Karpas-422 (cell line): ENCODE measurements around the gene UNC13D. TPM values are rescaled to one million over a fixed set of nuclear protein-coding genes. Genes with fewer than 3 reads are reported as not detected.

Source experiments
- DNase-seq: peaks from one replicate; pipeline ENCODE4 v3.0.0-alpha.2; 2015
- H2AFZ ChIP-seq: fragments of 200-600 bp; sonication (generic); 2 replicates; pipeline ENCODE4 v1.6.1; 2014; ENCODE audit warnings: antibody characterized with exemption, low read length, mixed read lengths
- H3K27ac ChIP-seq: fragments of 200-600 bp; sonication (generic); 2 replicates; pipeline ENCODE4 v1.5.1; 2014; ENCODE audit warnings: mild to moderate bottlenecking, low read length, moderate library complexity
- H3K27me3 ChIP-seq: fragments of 200-600 bp; sonication (generic); 2 replicates; pipeline ENCODE4 v1.6.1; 2014; ENCODE audit warnings: low read length, mixed read lengths
- H3K36me3 ChIP-seq: fragments of 200-600 bp; sonication (generic); 2 replicates; pipeline ENCODE4 v1.6.1; 2014; ENCODE audit warnings: low read length, mixed read lengths; ENCODE audit not compliant: insufficient read depth
- H3K4me1 ChIP-seq: fragments of 200-600 bp; sonication (generic); 2 replicates; pipeline ENCODE4 v1.6.1; 2014; ENCODE audit warnings: mild to moderate bottlenecking, low read length, mixed read lengths
- H3K4me2 ChIP-seq: fragments of 200-600 bp; sonication (generic); 2 replicates; pipeline ENCODE4 v1.6.1; 2014; ENCODE audit warnings: low read length, low read depth, mild to moderate bottlenecking; ENCODE audit not compliant: poor library complexity, severe bottlenecking
- H3K4me3 ChIP-seq: fragments of 200-600 bp; sonication (generic); 2 replicates; pipeline ENCODE4 v1.5.1; 2014; ENCODE audit warnings: mild to moderate bottlenecking, antibody characterized with exemption, low read length, mixed read lengths
- H3K79me2 ChIP-seq: fragments of 200-600 bp; sonication (generic); 2 replicates; pipeline ENCODE4 v1.6.1; 2014; ENCODE audit warnings: mild to moderate bottlenecking, low read length, mixed read lengths
- H3K9ac ChIP-seq: fragments of 200-600 bp; sonication (generic); 2 replicates; pipeline ENCODE4 v1.6.0; 2014; ENCODE audit warnings: low read length
- H3K9me2 ChIP-seq: fragments of 200-600 bp; sonication (generic), shearing (Covaris generic); replicated peaks from 2 replicates; pipeline ENCODE4 v1.6.0; 2014; ENCODE audit warnings: mild to moderate bottlenecking, low read length, moderate library complexity; ENCODE audit not compliant: insufficient read depth
- H3K9me3 ChIP-seq: fragments of 300-700, 200-600 bp; sonication (generic); 2 replicates; pipeline ENCODE4 v1.6.1; 2014; ENCODE audit warnings: low read length, mixed read lengths
- H4K20me1 ChIP-seq: fragments of 200-600 bp; sonication (generic); 2 replicates; pipeline ENCODE4 v1.6.1; 2014; ENCODE audit warnings: mild to moderate bottlenecking, antibody characterized with exemption, low read length, low read depth; ENCODE audit not compliant: insufficient read depth
- total RNA-seq: library from RNA; depleted of rRNA; stranded (reverse); fragments of >200 nt; shearing (Covaris generic); gene quantifications from 2 replicates; pipeline ENCODE4 v1.2.3, GENCODE V29; 2014; ENCODE audit warnings: low replicate concordance

Gene UNC13D
- total RNA-seq, 1 experiment from 2014 or later: 30.9 TPM

GRCh38 chr17:75829747-75830146 is 14.5 kb downstream of the UNC13D start:
- Histone ChIP-seq H3K4me2 (no peak overlapping the region), H3K9ac (no peak overlapping the region), H2AFZ (no peak overlapping the region), H4K20me1 (no peaks in the 10 kb centered on the region), H3K79me2 (no peaks in the 10 kb centered on the region), H3K36me3 (0 out of 2 replicates have a peak, but pooled peaks cover 8% of the 10 kb centered on the region), H3K4me3 (no peak overlapping the region), H3K9me2 (no peaks in the 10 kb centered on the region), H3K9me3 (no peaks in the 10 kb centered on the region), H3K4me1 (peaks cover 4% of the 10 kb centered on the region), H3K27ac (no peak overlapping the region), H3K27me3 (no peaks in the 10 kb centered on the region)
- no peak for DNase-seq

DNA sequence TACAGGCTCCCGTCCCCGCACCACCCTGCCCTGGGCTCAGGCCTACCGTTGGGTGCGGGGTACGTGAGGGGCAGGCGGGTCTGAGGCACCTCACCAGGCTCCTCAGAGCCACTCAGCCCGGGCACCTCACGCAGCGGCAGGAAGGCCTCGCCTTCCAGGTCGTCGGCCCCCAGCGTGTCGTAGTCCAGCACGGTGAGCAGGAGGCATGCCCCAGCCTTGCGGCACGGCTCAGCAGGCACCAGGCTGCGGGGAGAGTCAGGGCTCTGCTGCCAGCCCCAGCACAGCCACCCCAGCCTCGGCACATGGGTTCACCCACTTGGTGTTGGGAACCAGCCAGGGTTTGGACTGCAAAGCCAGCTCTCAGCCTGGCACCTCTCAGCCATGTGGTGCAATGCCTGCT is 15.5 kb downstream of the UNC13D start:
- Histone ChIP-seq H3K27me3 (no peaks in the 10 kb centered on the region), H3K79me2 (no peaks in the 10 kb centered on the region), H3K27ac (no peak overlapping the region), H3K36me3 (0 out of 2 replicates have a peak, but pooled peaks cover 3% of the 10 kb centered on the region), H2AFZ (no peak overlapping the region), H3K9me2 (no peaks in the 10 kb centered on the region), H3K4me1 (peaks cover 4% of the 10 kb centered on the region), H3K4me2 (no peak overlapping the region), H3K9ac (no peak overlapping the region), H3K4me3 (no peak overlapping the region), H4K20me1 (no peaks in the 10 kb centered on the region), H3K9me3 (no peaks in the 10 kb centered on the region)
- no peak for DNase-seq

- Histone ChIP-seq H3K4me2 (no peak overlapping the region), H3K27ac (no peak overlapping the region), H4K20me1 (no peaks in the 10 kb centered on the region), H3K9ac (no peak overlapping the region), H3K9me2 (no peaks in the 10 kb centered on the region), H2AFZ (no peak overlapping the region), H3K4me3 (no peak overlapping the region), H3K27me3 (no peaks in the 10 kb centered on the region), H3K36me3 (0 out of 2 replicates have a peak, but pooled peaks cover 3% of the 10 kb centered on the region), H3K79me2 (no peaks in the 10 kb centered on the region), H3K9me3 (no peaks in the 10 kb centered on the region), H3K4me1 (peaks cover 4% of the 10 kb centered on the region)
- no peak for DNase-seq
Measured at GRCh38 chr17:75828076-75828400, 16.2 kb downstream of the UNC13D start.

DNA sequence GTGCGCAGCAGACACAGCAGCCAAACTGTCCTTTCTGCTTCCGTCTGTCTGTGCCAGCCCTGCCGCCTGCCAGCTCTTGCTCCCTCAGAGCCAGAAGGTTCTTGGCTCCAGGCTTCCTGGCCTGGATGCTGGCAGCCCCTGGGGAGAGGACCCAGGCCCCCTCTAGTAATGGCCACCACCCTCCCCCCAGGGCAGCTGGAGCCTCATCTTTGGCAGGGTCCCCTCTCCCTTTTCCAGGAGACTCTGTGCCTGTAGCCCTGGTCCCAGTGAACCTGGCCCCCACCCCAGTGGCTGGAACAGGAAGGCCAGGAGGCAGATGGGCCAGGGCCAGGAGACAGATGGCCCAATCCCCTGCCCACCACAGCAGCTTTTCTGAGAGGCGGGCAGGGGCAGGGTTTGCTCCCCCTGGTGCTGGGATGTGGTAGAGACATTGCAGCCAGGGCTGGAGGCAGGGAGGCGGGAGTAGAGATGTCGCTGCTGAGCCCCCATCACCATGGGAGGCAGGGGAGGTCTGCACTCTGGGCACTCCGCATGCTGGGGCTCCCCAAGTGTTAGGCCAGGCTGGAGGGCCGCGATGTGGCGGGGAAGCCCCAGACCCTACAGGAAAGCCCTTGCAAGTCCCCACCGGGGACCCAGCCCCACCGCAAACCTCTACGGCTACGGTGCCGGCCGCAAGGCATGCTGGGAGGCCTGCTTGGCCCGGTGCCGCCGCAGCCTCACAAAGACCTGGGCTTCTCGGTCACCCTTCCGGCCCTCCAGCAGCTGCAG is 16.7 kb downstream of the UNC13D start:
- H3K27ac ChIP-seq: no peak overlapping the region
- H3K9ac ChIP-seq: no peak overlapping the region
- no peak overlapping the region for H3K4me3 ChIP-seq
- no peak overlapping the region for H2AFZ ChIP-seq
- no peaks in the 10 kb centered on the region for H4K20me1 ChIP-seq
- no peaks in the 10 kb centered on the region for H3K27me3 ChIP-seq
- 0 out of 2 replicates have a peak, but pooled peaks cover 3% of the 10 kb centered on the region for H3K36me3 ChIP-seq
- no peaks in the 10 kb centered on the region for H3K79me2 ChIP-seq
- H3K9me2 ChIP-seq: no peaks in the 10 kb centered on the region
- H3K4me1 ChIP-seq: peaks cover 4% of the 10 kb centered on the region
- no peak overlapping the region for H3K4me2 ChIP-seq
- H3K9me3 ChIP-seq: no peaks in the 10 kb centered on the region
- DNase-seq: peak; percentile 75

GRCh38 chr17:75826561-75827307 is 17.5 kb downstream of the UNC13D start:
- no peaks in the 10 kb centered on the region for H4K20me1 ChIP-seq
- H3K4me3 ChIP-seq: no peak overlapping the region
- H3K36me3 ChIP-seq: 0 out of 2 replicates have a peak, but pooled peaks cover 3% of the 10 kb centered on the region
- H3K79me2 ChIP-seq: no peaks in the 10 kb centered on the region
- no peaks in the 10 kb centered on the region for H3K9me3 ChIP-seq
- H3K9ac ChIP-seq: no peak overlapping the region
- no peaks in the 10 kb centered on the region for H3K9me2 ChIP-seq
- H3K27me3 ChIP-seq: no peaks in the 10 kb centered on the region
- H3K27ac ChIP-seq: no peak overlapping the region
- DNase-seq: no peak
- H2AFZ ChIP-seq: no peak overlapping the region
- peaks cover 4% of the 10 kb centered on the region for H3K4me1 ChIP-seq
- H3K4me2 ChIP-seq: no peak overlapping the region

GRCh38 chr17:75825748-75826370 is 18.3 kb downstream of the UNC13D start:
- no peak for DNase-seq
- no peak overlapping the region for H3K27ac ChIP-seq
- H3K79me2 ChIP-seq: no peaks in the 10 kb centered on the region
- H4K20me1 ChIP-seq: no peaks in the 10 kb centered on the region
- H3K9me3 ChIP-seq: no peaks in the 10 kb centered on the region
- no peak overlapping the region for H3K9ac ChIP-seq
- peaks cover 4% of the 10 kb centered on the region for H3K4me1 ChIP-seq
- no peak overlapping the region for H2AFZ ChIP-seq
- no peaks in the 10 kb centered on the region for H3K27me3 ChIP-seq
- H3K9me2 ChIP-seq: no peaks in the 10 kb centered on the region
- no peak overlapping the region for H3K4me3 ChIP-seq
- no peak overlapping the region for H3K4me2 ChIP-seq
- H3K36me3 ChIP-seq: peaks cover 4% of the 10 kb centered on the region; the same call in 1 of the 2 replicates

DNA sequence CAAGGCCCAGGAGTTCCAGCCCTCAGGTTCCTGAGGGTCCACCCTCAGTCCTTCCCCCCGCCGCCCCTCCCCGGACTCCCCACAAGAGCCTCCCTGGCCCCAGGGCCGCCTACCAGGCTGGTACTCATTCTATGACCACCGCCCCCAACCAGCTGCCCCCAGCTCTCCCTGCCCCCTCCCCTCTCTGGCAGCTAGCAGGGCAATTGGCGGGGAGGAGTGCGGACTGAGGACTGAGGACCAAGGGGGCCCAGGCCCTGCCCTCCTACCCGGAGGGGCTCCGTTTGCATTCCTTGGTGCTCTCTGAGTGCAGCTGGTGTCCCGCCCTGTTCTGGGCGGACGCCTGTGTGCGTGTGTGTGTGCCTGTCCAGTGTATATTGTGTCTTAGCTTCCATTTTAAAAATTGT is 19.1 kb downstream of the UNC13D start:
- Histone ChIP-seq H3K79me2 (no peaks in the 10 kb centered on the region), H3K9me3 (no peaks in the 10 kb centered on the region), H3K36me3 (peaks cover 9% of the 10 kb centered on the region; the same call in 1 of the 2 replicates), H3K4me3 (no peak overlapping the region), H3K9ac (no peak overlapping the region), H3K4me1 (peaks cover 4% of the 10 kb centered on the region), H3K9me2 (no peaks in the 10 kb centered on the region), H3K27me3 (no peaks in the 10 kb centered on the region), H2AFZ (no peak overlapping the region), H3K27ac (no peak overlapping the region), H3K4me2 (no peak overlapping the region), H4K20me1 (no peaks in the 10 kb centered on the region)
- no peak for DNase-seq

GRCh38 chr17:75824666-75825065 is 19.5 kb downstream of the UNC13D start:
- Histone ChIP-seq H3K9me2 (no peaks in the 10 kb centered on the region), H2AFZ (no peak overlapping the region), H4K20me1 (no peaks in the 10 kb centered on the region), H3K36me3 (peaks cover 8% of the 10 kb centered on the region; the same call in 1 of the 2 replicates), H3K4me3 (no peak overlapping the region), H3K4me1 (peaks cover 4% of the 10 kb centered on the region), H3K4me2 (no peak overlapping the region), H3K27ac (no peak overlapping the region), H3K79me2 (no peaks in the 10 kb centered on the region), H3K27me3 (no peaks in the 10 kb centered on the region), H3K9me3 (no peaks in the 10 kb centered on the region), H3K9ac (no peak overlapping the region)
- no peak for DNase-seq
